Activated T-cell treated with anti-CD3 and anti-CD28 coated beads, Interleukin-2, amount 50 U/mL, for 4 hours (primary cell): ENCODE data around the gene LYRM9. TPM values are rescaled to one million over a fixed set of nuclear protein-coding genes. Genes with fewer than 3 reads are reported as not detected.
"Not testable (repeated sequence)": the region's sequence is repeated elsewhere in the genome, so short reads cannot be mapped to it uniquely, and the experiment has no call there.

ENCODE experiments used
- ATAC-seq, 2 donors: fragments of 200-7000 bp; cut with Tn5 transposase; one replicate each; pipeline ENCODE4 v1.10.0; 2021
- DNase-seq: peaks from one replicate; pipeline ENCODE4 v3.0.0-alpha.2; 2020
- H3K27me3 Mint-ChIP-seq: one replicate; pipeline ENCODE4 v1.8.0; 2021; ENCODE audit warnings: low read depth, mixed read lengths
- H3K36me3 Mint-ChIP-seq: one replicate; pipeline ENCODE4 v1.8.0; 2022; ENCODE audit warnings: mixed read lengths; ENCODE audit not compliant: insufficient read depth
- H3K4me1 Mint-ChIP-seq: one replicate; pipeline ENCODE4 v1.8.0; 2021; ENCODE audit warnings: low read depth, mixed read lengths
- H3K4me3 Mint-ChIP-seq: one replicate; pipeline ENCODE4 v1.8.0; 2021; ENCODE audit warnings: mild to moderate bottlenecking, moderate library complexity, mixed read lengths
- H3K9me3 Mint-ChIP-seq: one replicate; pipeline ENCODE4 v1.8.0; 2021; ENCODE audit warnings: mixed read lengths
- total RNA-seq, 3 donors: library from RNA; stranded (reverse); gene quantifications; one replicate each; pipeline ENCODE4 v1.2.1, GENCODE V29; 2021

Gene LYRM9
- total RNA-seq, 3 donors from 2014 or later, result 0.79 to 1.4 (median 0.91) TPM

DNA sequence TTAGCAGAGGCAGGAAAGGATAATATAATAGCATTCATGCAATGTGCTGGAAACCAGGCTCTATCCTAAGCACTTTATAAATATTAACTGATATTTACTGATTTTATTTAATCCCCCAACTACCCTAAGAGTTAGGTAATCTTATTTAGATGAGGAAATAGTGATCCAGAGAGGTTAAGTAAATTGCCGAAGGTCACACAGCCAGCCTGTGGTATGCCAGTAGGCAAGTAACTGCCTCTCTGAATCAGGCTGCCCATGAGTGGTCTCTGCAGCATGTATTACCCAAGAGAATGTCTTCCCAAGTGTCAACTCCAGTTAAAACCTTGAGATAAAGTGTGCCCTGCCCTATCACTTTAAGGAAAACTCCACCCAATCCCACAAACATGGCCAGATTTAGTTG lies 25.3 kb upstream of the LYRM9 start:
- Mint-ChIP-seq H3K9me3 (no peaks in the 10 kb centered on the region), H3K27me3 (peaks cover 5% of the 10 kb centered on the region), H3K4me3 (no peak overlapping the region), H3K4me1 (no peaks in the 10 kb centered on the region), H3K36me3 (no peaks in the 10 kb centered on the region)
- DNase-seq (no peak), ATAC-seq (no peak)

DNA sequence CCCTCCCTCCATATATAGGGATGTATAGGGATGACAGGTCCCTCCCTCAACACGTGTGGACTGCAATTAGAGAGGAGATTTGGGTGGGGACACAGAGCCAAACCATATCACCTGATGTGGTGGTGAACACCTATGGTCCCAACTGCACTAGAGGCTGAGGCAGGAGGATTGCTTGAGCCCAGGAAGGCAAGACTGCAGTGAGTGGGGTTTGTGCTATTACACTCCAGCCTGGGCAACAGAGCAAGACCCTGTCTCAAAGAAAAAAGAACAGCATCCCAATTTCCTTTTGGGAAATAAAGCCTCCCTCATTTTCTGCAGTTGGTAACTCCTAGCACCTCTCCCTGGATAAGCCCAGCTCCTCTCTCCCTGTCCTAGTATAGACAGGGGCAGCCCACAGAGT lies 23.8 kb upstream of the LYRM9 start:
- no peaks in the 10 kb centered on the region for H3K4me1 Mint-ChIP-seq

DNA sequence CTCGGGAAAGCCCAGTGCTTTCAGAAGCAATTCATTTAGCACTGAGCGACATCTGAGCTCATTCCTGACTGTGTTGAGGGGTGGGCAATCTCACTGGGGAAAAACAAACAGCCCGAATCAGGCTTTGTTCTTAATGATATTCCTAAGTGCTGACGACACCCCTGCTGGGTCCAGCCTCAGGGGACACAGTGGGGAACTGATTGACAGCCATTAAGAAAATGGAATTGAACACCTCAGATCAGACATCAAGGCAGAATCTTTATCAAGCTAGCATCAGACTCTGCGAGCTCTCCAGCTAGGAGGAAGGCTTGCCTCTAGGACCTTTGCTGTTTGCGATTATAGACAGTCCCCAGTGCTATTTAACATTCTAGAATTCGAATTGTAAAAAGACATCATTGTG lies 22.5 kb upstream of the LYRM9 start:
- Mint-ChIP-seq H3K27me3 (peaks cover 9% of the 10 kb centered on the region), H3K9me3 (peaks cover 3% of the 10 kb centered on the region), H3K36me3 (no peaks in the 10 kb centered on the region), H3K4me3 (no peak overlapping the region), H3K4me1 (no peaks in the 10 kb centered on the region)
- ATAC-seq (no peak), DNase-seq (no peak)

More for the DNA sequence above, 23.8 kb upstream of the LYRM9 start:
- no peaks in the 10 kb centered on the region for H3K36me3 Mint-ChIP-seq
- no peak for ATAC-seq
- peaks cover 3% of the 10 kb centered on the region for H3K9me3 Mint-ChIP-seq
- no peak overlapping the region for H3K4me3 Mint-ChIP-seq
- no peak for DNase-seq
- peaks cover 9% of the 10 kb centered on the region for H3K27me3 Mint-ChIP-seq

DNA sequence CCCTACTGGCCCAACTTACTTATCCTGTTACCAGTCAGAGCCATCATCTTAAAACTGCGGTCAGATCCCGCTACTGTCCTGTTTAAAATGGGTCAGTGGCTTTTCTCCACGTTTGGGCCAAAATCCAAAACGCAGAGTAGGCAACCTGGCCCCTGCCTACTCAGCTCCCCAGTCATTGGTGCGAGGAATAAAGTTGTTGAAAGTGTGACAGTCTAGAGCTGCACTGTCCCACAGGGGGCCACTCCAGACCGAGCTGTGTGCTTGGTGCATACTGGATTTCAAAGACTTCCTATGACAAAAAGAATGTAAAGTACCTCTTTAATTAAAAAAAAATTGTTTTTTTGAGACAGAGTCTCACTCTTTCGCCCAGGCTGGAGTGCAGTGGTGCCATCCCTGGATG lies 21.2 kb upstream of the LYRM9 start:
- DNase-seq (no peak), ATAC-seq (no peak)
- Mint-ChIP-seq H3K4me1 (no peaks in the 10 kb centered on the region), H3K4me3 (no peak overlapping the region), H3K9me3 (peaks cover 3% of the 10 kb centered on the region), H3K27me3 (peaks cover 9% of the 10 kb centered on the region), H3K36me3 (no peaks in the 10 kb centered on the region)

- H3K4me1 Mint-ChIP-seq, result no peaks in the 10 kb centered on the region
- H3K9me3 Mint-ChIP-seq, result peaks cover 3% of the 10 kb centered on the region
- H3K4me3 Mint-ChIP-seq, result no peak overlapping the region
- H3K36me3 Mint-ChIP-seq, result no peaks in the 10 kb centered on the region
- no peak for DNase-seq
- ATAC-seq, result no peak
- peaks cover 9% of the 10 kb centered on the region for H3K27me3 Mint-ChIP-seq
Observed at GRCh38 chr17:27912964-27913363, 19.8 kb upstream of the LYRM9 start.

DNA sequence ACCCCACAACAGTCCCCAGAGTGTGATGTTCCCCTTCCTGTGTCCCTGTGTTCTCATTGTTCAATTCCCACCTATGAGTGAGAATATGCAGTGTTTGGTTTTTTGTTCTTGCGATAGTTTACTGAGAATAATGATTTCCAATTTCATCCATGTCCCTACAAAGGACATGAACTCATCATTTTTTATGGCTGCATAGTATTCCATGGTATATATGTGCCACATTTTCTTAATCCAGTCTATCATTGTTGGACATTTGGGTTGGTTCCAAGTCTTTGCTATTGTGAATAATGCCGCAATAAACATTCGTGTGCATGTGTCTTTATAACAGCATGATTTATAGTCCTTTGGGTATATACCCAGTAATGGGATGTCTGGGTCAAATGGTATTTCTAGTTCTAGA lies 19.1 kb upstream of the LYRM9 start:
- not testable (repeated sequence) for H3K36me3 Mint-ChIP-seq, H3K9me3 Mint-ChIP-seq, H3K4me1 Mint-ChIP-seq, DNase-seq, ATAC-seq, H3K27me3 Mint-ChIP-seq, H3K4me3 Mint-ChIP-seq

GRCh38 chr17:27907976-27908558 lies 14.9 kb upstream of the LYRM9 start:
- ATAC-seq, result no peak
- Mint-ChIP-seq H3K27me3 (peaks cover 13% of the 10 kb centered on the region), H3K4me1 (no peaks in the 10 kb centered on the region), H3K36me3 (no peaks in the 10 kb centered on the region), H3K4me3 (no peak overlapping the region), H3K9me3 (peaks cover 3% of the 10 kb centered on the region)
- DNase-seq, result no peak

DNA sequence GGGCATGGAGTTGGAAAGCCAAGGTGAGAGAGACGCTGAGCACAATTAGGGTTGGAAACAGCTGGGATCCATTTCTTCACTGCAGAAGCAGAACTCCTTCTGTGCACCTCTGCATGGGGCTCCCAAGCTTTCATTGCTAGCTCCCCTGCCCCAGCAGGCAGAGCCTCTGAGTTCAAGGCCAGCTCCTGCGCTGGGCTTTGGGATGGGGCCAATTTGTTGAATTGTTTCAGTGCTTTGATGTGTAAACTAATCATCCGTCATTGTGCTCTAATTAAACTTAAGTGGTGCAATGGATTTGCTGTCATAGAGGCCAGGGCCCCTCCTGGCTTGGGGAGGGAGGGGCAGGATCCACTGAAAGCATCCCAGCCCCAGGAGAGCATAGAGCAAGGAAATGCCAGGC lies 13.5 kb upstream of the LYRM9 start:
- DNase-seq (no peak), ATAC-seq (no peak)
- H3K27me3 Mint-ChIP-seq, result peaks cover 17% of the 10 kb centered on the region
- H3K4me1 Mint-ChIP-seq, result no peaks in the 10 kb centered on the region
- H3K36me3 Mint-ChIP-seq, result no peaks in the 10 kb centered on the region
- H3K4me3 Mint-ChIP-seq, result no peak overlapping the region
- H3K9me3 Mint-ChIP-seq, result no peaks in the 10 kb centered on the region

DNA sequence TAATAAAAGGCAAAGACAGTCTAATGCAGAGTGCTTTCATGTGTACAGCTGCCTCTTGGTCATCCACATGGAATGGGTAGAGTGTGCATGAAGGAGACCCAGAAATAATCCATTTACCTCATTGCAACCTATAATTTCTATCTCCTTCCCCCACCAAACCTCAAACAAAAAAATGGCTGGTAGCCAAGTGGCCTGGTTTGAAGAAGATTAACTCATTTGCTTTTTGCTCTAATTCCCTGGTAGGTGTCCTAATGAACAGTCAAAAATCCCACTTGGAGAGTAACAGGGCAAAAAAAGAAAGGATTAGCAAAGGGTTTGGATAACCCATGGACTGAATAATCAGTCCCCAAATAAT lies 13.0 kb upstream of the LYRM9 start:
- ATAC-seq, result no peak
- no peaks in the 10 kb centered on the region for H3K9me3 Mint-ChIP-seq

GRCh38 chr17:27905447-27906225 lies 12.5 kb upstream of the LYRM9 start:
- Mint-ChIP-seq H3K4me1 (no peaks in the 10 kb centered on the region), H3K36me3 (no peaks in the 10 kb centered on the region), H3K4me3 (no peak overlapping the region), H3K27me3 (peaks cover 17% of the 10 kb centered on the region), H3K9me3 (no peaks in the 10 kb centered on the region)
- DNase-seq (no peak), ATAC-seq (no peak)

More for the DNA sequence above, 13.0 kb upstream of the LYRM9 start:
- Mint-ChIP-seq H3K4me3 (no peak overlapping the region), H3K4me1 (no peaks in the 10 kb centered on the region), H3K36me3 (no peaks in the 10 kb centered on the region), H3K27me3 (peaks cover 17% of the 10 kb centered on the region)
- no peak for DNase-seq

GRCh38 chr17:27904534-27905446 lies 11.6 kb upstream of the LYRM9 start:
- no peak for ATAC-seq
- peaks cover 17% of the 10 kb centered on the region for H3K27me3 Mint-ChIP-seq

DNA sequence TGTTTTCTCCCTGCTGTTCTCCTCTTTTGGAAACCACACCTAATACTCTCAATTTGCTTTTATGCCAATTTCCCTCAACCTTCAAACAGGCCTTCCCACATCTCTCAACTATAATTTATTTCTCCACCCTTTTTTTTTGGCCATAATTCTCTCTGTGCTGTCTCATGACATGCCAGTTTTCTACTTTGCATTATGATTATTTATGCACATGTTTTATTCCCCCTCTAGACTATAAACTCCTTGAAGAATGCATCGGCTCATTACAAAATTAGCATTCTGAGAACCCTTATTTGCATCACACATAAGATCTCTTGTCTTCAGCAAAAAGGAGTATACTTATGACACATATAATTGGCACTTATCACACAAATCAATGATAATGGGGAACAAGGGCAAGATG lies 10.9 kb upstream of the LYRM9 start:
- no peaks in the 10 kb centered on the region for H3K4me1 Mint-ChIP-seq
- DNase-seq (no peak), ATAC-seq (no peak)
- H3K36me3 Mint-ChIP-seq, result no peaks in the 10 kb centered on the region
- no peaks in the 10 kb centered on the region for H3K9me3 Mint-ChIP-seq
- H3K27me3 Mint-ChIP-seq, result peaks cover 17% of the 10 kb centered on the region
- no peak overlapping the region for H3K4me3 Mint-ChIP-seq

More at GRCh38 chr17:27904534-27905446, 11.6 kb upstream of the LYRM9 start:
- Mint-ChIP-seq H3K4me3 (no peak overlapping the region), H3K36me3 (no peaks in the 10 kb centered on the region), H3K4me1 (no peaks in the 10 kb centered on the region), H3K9me3 (no peaks in the 10 kb centered on the region)
- no peak for DNase-seq

GRCh38 chr17:27899525-27899924 lies 6.4 kb upstream of the LYRM9 start:
- no peaks in the 10 kb centered on the region for H3K9me3 Mint-ChIP-seq
- H3K27me3 Mint-ChIP-seq, result peaks cover 20% of the 10 kb centered on the region
- no peak for ATAC-seq

GRCh38 chr17:27898096-27898495 lies 4.9 kb upstream of the LYRM9 start:
- no peak overlapping the region for H3K4me3 Mint-ChIP-seq
- H3K4me1 Mint-ChIP-seq, result peaks cover 9% of the 10 kb centered on the region
- ATAC-seq, result no peak
- H3K36me3 Mint-ChIP-seq, result no peaks in the 10 kb centered on the region
- DNase-seq, result no peak
- peaks cover 20% of the 10 kb centered on the region for H3K27me3 Mint-ChIP-seq
- H3K9me3 Mint-ChIP-seq, result no peaks in the 10 kb centered on the region

More at GRCh38 chr17:27899525-27899924, 6.4 kb upstream of the LYRM9 start:
- DNase-seq, result no peak
- no peaks in the 10 kb centered on the region for H3K36me3 Mint-ChIP-seq
- no peak overlapping the region for H3K4me3 Mint-ChIP-seq
- no peaks in the 10 kb centered on the region for H3K4me1 Mint-ChIP-seq
